Fibroblast of lung (primary cell): ENCODE results near the gene PRSS1. TPM values are rescaled to one million over a fixed set of nuclear protein-coding genes. Genes with fewer than 3 reads are reported as not detected.
A peak's percentile ranks its signal among the peaks of the same experiment; 100 is the strongest.
"Not testable (repeated sequence)": the region's sequence is repeated elsewhere in the genome, so short reads cannot be mapped to it uniquely, and the experiment has no call there.

ENCODE experiments used
- DNase-seq, 2 donors: peaks; one replicate each; pipeline versions ENCODE4 v3.0.0 to v3.0.0-alpha.2; 2010; ENCODE audit warnings: low read depth in 2 of 2
- H2AFZ ChIP-seq: 2 replicates; pipeline ENCODE4 v1.5.1; 2012; ENCODE audit warnings: low read length, control low read depth, inconsistent platforms
- H3K27ac ChIP-seq: 2 replicates; pipeline ENCODE4 v1.5.1; 2011; ENCODE audit warnings: low read length, control low read depth; ENCODE audit not compliant: insufficient read depth
- H3K27me3 ChIP-seq: 2 replicates; pipeline ENCODE4 v1.5.1; 2011; ENCODE audit warnings: mild to moderate bottlenecking, low read length; ENCODE audit not compliant: control insufficient read depth, insufficient read depth
- H3K36me3 ChIP-seq: 2 replicates; pipeline ENCODE4 v1.5.1; 2011; ENCODE audit warnings: low read length; ENCODE audit not compliant: control insufficient read depth, insufficient read depth
- H3K4me1 ChIP-seq: 2 replicates; pipeline ENCODE4 v1.5.1; 2011; ENCODE audit warnings: low read length; ENCODE audit not compliant: control insufficient read depth, insufficient read depth; ENCODE audit errors: extremely low read depth
- H3K4me2 ChIP-seq: 2 replicates; pipeline ENCODE4 v1.5.1; 2011; ENCODE audit warnings: low read length, control low read depth; ENCODE audit not compliant: insufficient read depth; ENCODE audit errors: extremely low read depth
- H3K4me3 ChIP-seq, 4 experiments: fragments of 200-600 bp in 1 of 4; sonication (generic) in 1 of 4; replicated peaks in 1 of 4; 2 replicates each; pipeline ENCODE4 v1.5.1; 2011 to 2016; ENCODE audit warnings: low read length in 4 of 4, low read depth in 3 of 4, mild to moderate bottlenecking in 3 of 4, control low read depth in 2 of 4, inconsistent platforms in 1 of 4, mixed read lengths in 1 of 4; ENCODE audit not compliant: insufficient read depth in 1 of 4; ENCODE audit errors: control extremely low read depth in 1 of 4
- H3K79me2 ChIP-seq: 2 replicates; pipeline ENCODE4 v1.5.1; 2012; ENCODE audit warnings: mild to moderate bottlenecking, low read length, inconsistent platforms; ENCODE audit not compliant: control insufficient read depth, insufficient read depth
- H3K9ac ChIP-seq: 2 replicates; pipeline ENCODE4 v1.5.1; 2011; ENCODE audit warnings: mild to moderate bottlenecking, low read length, control low read depth; ENCODE audit not compliant: insufficient read depth
- H3K9me3 ChIP-seq: 2 replicates; pipeline ENCODE4 v1.5.1; 2012; ENCODE audit warnings: low read depth, low read length; ENCODE audit not compliant: control insufficient read depth, insufficient read depth
- H4K20me1 ChIP-seq: 2 replicates; pipeline ENCODE4 v1.5.1; 2011; ENCODE audit warnings: low read length; ENCODE audit not compliant: control insufficient read depth, insufficient read depth; ENCODE audit errors: extremely low read depth
- EZH2 ChIP-seq: IDR thresholded peaks from 2 replicates; pipeline ENCODE4 v1.5.1; 2012; ENCODE audit warnings: low read length, control low read depth, mild to moderate bottlenecking; ENCODE audit errors: missing control alignments
- polyA plus RNA-seq, 2 donors: library from polyadenylated mRNA; depleted of rRNA in 1 of 2; stranded (reverse) in 1 of 2; unstranded in 1 of 2; fragments of >200 nt; gene quantifications; 2 replicates each; pipeline ENCODE4 v1.2.1, GENCODE V29; 2011 to 2012; ENCODE audit warnings: missing spikeins in 1 of 2
- total RNA-seq: library from RNA; depleted of rRNA; stranded (reverse); fragments of >200 nt; gene quantifications from 2 replicates; pipeline ENCODE4 v1.2.1, GENCODE V29; 2014
- TF ChIP-seq, protein P1 (sequence below), 2 donors: IDR thresholded peaks in 1 of 2; conservative IDR thresholded peaks in 1 of 2; 1 replicate in 1 of 2; 2 replicates in 1 of 2; pipeline ENCODE4 v1.5.1; 2011 to 2012; ENCODE audit warnings: low read length in 2 of 2, control low read depth in 1 of 2, inconsistent platforms in 1 of 2, low read depth in 1 of 2, mild to moderate bottlenecking in 1 of 2

PRSS1 gene
- total and polyA plus RNA-seq, 2 donors (not counting 1 experiment from before 2014, with no cell fraction given), result not detected

DNA sequence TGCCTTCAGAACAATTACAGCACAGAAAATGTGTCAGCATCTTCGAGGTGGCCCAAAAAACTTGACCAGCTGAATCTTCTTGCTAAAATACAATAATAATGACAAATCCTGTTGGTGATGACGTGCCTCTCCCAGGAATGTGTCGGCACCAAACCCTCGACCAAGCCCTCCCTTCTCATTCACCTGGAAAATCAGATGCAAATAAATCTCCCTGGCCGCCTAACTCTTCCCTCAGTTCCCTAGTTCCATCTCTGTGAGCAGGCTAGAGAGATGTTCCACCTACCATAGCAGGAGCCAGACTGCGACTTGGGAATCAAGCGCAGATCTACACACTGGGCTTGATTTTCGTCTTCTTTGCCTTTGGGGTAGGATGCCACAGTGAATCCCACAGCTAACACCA lies 4.1 kb downstream of the PRSS1 start:
- TF ChIP-seq, protein P1, sequence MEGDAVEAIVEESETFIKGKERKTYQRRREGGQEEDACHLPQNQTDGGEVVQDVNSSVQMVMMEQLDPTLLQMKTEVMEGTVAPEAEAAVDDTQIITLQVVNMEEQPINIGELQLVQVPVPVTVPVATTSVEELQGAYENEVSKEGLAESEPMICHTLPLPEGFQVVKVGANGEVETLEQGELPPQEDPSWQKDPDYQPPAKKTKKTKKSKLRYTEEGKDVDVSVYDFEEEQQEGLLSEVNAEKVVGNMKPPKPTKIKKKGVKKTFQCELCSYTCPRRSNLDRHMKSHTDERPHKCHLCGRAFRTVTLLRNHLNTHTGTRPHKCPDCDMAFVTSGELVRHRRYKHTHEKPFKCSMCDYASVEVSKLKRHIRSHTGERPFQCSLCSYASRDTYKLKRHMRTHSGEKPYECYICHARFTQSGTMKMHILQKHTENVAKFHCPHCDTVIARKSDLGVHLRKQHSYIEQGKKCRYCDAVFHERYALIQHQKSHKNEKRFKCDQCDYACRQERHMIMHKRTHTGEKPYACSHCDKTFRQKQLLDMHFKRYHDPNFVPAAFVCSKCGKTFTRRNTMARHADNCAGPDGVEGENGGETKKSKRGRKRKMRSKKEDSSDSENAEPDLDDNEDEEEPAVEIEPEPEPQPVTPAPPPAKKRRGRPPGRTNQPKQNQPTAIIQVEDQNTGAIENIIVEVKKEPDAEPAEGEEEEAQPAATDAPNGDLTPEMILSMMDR (conservative IDR thresholded peaks at IDR 0.05 in 1 of 2, IDR thresholded peaks at IDR 0.05 in 1 of 2; ENCODE audit: low read depth in 1 of 2, low read length in 2 of 2), result no peak
- TF ChIP-seq EZH2, result no peak
- H4K20me1 ChIP-seq, result no peaks in the 10 kb centered on the region
- no peak overlapping the region for H3K27ac ChIP-seq
- H3K36me3 ChIP-seq, result no peaks in the 10 kb centered on the region
- H3K4me3 ChIP-seq, result no peak overlapping the region
- H3K79me2 ChIP-seq, result no peaks in the 10 kb centered on the region
- H3K9me3 ChIP-seq, result no peaks in the 10 kb centered on the region
- H3K27me3 ChIP-seq, result no peaks in the 10 kb centered on the region
- no peaks in the 10 kb centered on the region for H3K4me1 ChIP-seq
- peak in 1 of 2 donors; percentile 43 for DNase-seq
- H3K9ac ChIP-seq, result no peak overlapping the region
- H3K4me2 ChIP-seq, result no peak overlapping the region
- H2AFZ ChIP-seq, result no peak overlapping the region

DNA sequence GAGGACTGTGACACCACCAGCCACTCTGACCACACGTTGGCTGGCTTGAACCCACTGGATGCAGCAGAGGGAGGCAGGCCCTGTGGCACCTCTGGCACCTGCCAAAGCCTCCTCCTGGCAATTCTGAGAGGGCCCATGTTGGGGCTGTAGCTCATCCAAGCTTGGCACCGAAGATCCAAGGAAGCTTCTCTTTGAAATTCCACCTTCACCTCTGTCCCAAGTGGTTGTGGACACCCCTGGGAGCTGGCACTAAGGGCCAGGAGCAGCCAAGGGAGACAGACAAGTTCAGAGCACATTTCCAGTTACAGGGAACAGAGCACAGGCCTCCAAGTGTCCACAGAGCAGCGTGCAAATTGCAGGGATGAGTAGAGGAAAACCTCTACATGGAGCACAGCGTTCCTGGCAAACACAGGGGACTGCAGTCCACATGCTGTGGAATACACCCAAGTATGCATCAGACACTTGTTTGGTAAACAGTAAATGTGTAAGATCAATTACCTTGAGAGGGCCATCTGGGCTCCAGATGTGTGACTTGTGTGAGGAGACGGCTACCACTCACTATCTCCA lies 4.7 kb downstream of the PRSS1 start:
- not testable (repeated sequence) for H2AFZ ChIP-seq, H3K36me3 ChIP-seq, H4K20me1 ChIP-seq

DNA sequence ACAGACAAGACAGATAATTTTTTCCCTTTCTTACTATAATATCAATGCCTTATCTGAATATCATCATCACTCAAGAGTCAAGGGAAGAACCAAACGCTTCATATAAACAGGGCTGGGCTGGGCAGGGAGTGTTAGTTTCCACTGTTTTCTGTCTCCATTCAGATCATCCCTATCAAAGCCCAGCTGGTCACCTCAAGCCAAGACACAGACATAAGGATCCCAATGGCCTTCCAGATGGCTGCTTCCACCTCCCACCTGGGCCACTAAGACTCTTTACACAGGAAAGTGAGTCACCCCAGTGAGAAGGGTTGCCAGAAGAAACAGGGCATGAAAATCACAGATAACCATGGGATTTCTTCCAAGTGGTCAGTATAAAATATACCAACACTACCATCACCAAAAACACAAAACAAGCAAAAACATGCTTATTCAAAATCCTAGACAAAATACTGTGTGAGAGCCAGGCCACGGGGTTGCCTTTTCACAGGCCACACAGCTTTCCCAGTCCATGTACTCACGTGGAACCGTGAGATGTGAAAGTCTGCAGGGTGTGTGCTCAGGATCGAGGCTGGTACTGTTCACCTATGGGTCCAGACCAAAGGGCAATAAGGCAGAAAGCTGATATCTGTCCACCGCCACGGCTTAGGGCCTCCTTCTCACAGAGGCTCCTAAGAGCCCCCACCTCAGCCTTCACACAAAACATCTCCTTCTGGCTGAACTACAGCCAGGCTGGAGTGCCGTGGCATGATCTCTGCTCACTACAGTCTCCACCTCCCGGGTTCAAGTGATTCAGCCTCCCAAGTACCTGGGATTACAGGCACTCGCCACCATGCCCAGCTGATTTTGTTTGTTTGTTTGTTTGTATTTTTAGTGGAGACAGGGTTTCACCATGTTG lies 5.7 kb downstream of the PRSS1 start:
- peak in 1 of 2 donors; percentile 38 for DNase-seq
- Histone ChIP-seq H3K27ac (no peak overlapping the region), H3K4me3 (no peak overlapping the region), H2AFZ (no peak overlapping the region), H3K4me1 (no peaks in the 10 kb centered on the region), H4K20me1 (no peaks in the 10 kb centered on the region), H3K4me2 (no peak overlapping the region), H3K36me3 (no peaks in the 10 kb centered on the region), H3K9ac (no peak overlapping the region), H3K79me2 (no peaks in the 10 kb centered on the region), H3K27me3 (no peaks in the 10 kb centered on the region), H3K9me3 (no peaks in the 10 kb centered on the region)
- no peak for TF ChIP-seq EZH2
- TF ChIP-seq, protein P1 (conservative IDR thresholded peaks at IDR 0.05 in 1 of 2, IDR thresholded peaks at IDR 0.05 in 1 of 2; ENCODE audit: low read depth in 1 of 2, low read length in 2 of 2), result no peak

More for the DNA sequence above, 4.7 kb downstream of the PRSS1 start:
- not testable (repeated sequence) for H3K9me3 ChIP-seq, H3K4me1 ChIP-seq, H3K27ac ChIP-seq, H3K4me3 ChIP-seq, H3K27me3 ChIP-seq, H3K79me2 ChIP-seq, H3K9ac ChIP-seq, H3K4me2 ChIP-seq
- peak in 1 of 2 donors; percentile 36 for DNase-seq

DNA sequence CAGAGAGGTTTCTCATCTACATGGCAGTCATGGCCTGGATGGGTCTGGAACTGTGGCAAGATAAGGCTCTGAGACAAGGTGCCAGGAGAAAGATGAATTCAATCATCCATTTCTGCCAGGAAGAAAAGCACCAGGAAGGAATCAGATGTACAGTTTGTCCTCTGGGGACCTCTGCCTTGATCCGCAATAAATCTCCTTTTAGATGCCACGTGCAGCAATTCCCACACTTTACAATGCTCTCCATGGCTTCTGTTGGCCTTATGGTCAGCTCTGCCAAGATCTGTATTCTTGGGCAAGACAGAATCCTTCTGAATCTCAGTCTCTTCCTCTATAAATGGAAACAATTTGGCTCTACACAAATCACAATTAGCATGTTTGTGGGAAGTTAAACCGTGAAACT lies 9.0 kb downstream of the PRSS1 start:
- H3K36me3 ChIP-seq, H3K4me1 ChIP-seq, H2AFZ ChIP-seq, H3K9me3 ChIP-seq, H3K27me3 ChIP-seq, H3K79me2 ChIP-seq, H4K20me1 ChIP-seq, H3K27ac ChIP-seq, H3K9ac ChIP-seq, DNase-seq, H3K4me2 ChIP-seq, H3K4me3 ChIP-seq: not testable (repeated sequence)
